Mammary epithelial cell (primary cell): ENCODE measurements around the gene PLXDC1.
A peak's percentile ranks its signal among the peaks of the same experiment; 100 is the strongest.

Experiments
- EZH2 ChIP-seq: IDR thresholded peaks from 2 replicates; pipeline ENCODE4 v1.6.1; 2012; ENCODE audit warnings: low read length, inconsistent platforms, borderline replicate concordance
- TF ChIP-seq, protein P1 (sequence below), 2 donors: IDR thresholded peaks in 1 of 2; conservative IDR thresholded peaks in 1 of 2; 2 replicates each; pipeline ENCODE4 v1.5.1; 2011 to 2012; ENCODE audit warnings: inconsistent platforms in 2 of 2, low read length in 2 of 2, mild to moderate bottlenecking in 2 of 2, control low read depth in 1 of 2, low read depth in 1 of 2; ENCODE audit not compliant: insufficient read depth in 1 of 2; ENCODE audit errors: extremely low read depth in 1 of 2

DNA sequence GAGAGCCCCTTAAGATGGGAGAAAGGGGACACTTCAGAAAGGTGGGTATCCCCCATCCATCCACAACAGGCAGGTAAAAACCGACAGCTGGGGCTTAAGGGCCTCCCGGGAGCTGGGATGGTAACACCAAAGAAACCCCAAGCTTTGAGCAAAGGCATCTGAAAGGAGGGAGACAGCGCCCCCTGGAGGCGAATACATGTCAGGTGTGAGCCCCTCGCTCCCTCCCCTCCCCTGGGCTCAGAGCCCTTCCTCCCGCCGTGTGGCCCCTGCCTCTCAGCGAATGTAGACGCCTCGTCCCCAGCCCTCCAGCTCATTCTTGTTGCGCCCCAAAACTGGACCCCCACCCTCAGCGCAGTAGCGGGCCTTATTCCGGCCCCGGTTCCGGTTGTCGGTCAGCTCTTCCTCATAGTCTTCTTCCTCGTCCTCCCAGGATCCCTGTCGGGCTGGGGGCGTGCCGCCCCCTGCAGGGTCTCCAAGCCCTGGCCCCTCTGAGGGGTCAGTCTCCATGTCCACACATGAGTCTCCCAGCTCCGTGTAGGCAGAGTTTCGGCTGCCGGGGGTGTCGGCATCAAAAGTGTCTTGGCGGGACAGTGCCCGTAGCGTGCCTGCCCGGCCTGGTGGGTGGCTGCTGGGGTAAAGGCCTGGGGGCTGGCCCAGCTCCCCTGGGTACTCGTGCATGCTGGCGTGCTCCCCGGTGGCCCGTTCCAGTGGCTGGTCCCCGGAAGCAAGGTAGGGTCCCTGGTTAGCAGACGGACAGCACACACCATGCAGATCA lies 23.7 kb upstream of the PLXDC1 start:
- TF ChIP-seq, protein P1, sequence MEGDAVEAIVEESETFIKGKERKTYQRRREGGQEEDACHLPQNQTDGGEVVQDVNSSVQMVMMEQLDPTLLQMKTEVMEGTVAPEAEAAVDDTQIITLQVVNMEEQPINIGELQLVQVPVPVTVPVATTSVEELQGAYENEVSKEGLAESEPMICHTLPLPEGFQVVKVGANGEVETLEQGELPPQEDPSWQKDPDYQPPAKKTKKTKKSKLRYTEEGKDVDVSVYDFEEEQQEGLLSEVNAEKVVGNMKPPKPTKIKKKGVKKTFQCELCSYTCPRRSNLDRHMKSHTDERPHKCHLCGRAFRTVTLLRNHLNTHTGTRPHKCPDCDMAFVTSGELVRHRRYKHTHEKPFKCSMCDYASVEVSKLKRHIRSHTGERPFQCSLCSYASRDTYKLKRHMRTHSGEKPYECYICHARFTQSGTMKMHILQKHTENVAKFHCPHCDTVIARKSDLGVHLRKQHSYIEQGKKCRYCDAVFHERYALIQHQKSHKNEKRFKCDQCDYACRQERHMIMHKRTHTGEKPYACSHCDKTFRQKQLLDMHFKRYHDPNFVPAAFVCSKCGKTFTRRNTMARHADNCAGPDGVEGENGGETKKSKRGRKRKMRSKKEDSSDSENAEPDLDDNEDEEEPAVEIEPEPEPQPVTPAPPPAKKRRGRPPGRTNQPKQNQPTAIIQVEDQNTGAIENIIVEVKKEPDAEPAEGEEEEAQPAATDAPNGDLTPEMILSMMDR (conservative IDR thresholded peaks at IDR 0.05 in 1 of 2, IDR thresholded peaks at IDR 0.05 in 1 of 2; ENCODE audit: extremely low read depth in 1 of 2, insufficient read depth in 1 of 2, low read depth in 1 of 2, low read length in 2 of 2): peak; percentile 67 to 76
- no peak for TF ChIP-seq EZH2
